Measurements from ENCODE around the gene TMEM269. TPM values are rescaled to one million over a fixed set of nuclear protein-coding genes. Genes with fewer than 3 reads are reported as not detected.

The TMEM269 gene
- polyA plus RNA-seq, 1 donor (not counting 4 experiments of a cell fraction or from before 2014, with no cell fraction given) = 0.12 TPM

DNA sequence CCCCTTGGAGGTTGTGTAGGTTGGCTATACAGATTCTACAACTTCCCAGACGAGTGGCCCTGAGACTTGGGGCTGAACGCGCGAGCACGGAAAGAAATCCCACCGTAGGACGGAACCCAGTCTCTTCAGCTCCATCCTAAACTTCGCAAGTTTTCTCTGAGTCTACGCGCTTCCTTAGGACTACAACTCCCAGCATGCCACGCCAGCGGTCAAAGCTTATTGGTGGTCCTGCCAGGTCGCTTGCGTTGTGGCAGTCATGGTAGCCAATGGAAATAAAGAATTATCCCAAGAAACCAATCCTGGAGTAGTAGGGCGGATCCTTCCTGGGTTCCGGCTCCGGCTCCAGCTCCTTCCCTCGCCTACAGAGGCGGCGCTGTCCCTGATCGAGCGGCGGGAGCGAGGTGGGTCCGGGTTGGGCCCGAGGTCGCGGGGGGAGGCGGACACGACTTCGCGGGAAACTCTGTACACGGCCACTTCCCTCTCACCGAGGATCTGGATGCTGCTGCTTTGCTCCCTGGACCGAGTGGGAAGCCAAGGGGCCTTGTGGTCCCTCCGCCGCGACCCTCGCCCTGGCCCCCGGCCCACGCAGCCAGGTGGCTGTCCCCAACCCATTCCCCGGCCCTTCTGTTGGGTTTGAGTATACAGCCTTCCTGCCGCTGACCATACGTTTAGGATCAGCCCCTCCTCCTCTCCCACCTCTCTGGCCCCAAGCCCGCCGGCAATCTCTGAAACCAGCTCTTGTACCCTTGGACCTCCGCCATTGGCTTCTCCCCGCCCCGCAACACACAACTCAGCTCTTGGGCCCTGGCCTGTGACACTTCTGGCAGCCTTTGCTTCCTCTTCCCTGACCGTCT, 61.7 kb downstream of the TMEM269 start, which contains the start of gene ZNF691:
TSS of gene ZNF691 (plus strand) at position 357 of the 854 bp plus-strand sequence. CDS start 3,046 bp downstream, outside the sequence.
- H3K9me1 ChIP-seq (ENCODE audit: control insufficient read depth, extremely low read depth, insufficient read depth, low read length) = no peaks in the 10 kb centered on the region
- H3K4me3 ChIP-seq (ENCODE audit: control insufficient read depth in 2 of 3, extremely low read depth in 1 of 3, insufficient read depth in 2 of 3, low read depth in 1 of 3, low read length in 3 of 3) = peak within 1 kb of the TSS; percentile 79 to 89 (median 88)
- H2AFZ ChIP-seq (ENCODE audit: control insufficient read depth, low read length) = peak within 1 kb of the TSS; percentile 98
- peaks cover 8% of the 10 kb centered on the region for H3K79me2 ChIP-seq (ENCODE audit: control insufficient read depth, insufficient read depth, low read length)
- H3K4me2 ChIP-seq (ENCODE audit: control insufficient read depth, extremely low read depth, insufficient read depth, low read depth, low read length) = peak within 1 kb of the TSS; percentile 96
- peak within 1 kb of the TSS; percentile 51 for H3K27ac ChIP-seq (ENCODE audit: control insufficient read depth, insufficient read depth, low read length)
- no peaks in the 10 kb centered on the region for H3K27me3 ChIP-seq (ENCODE audit: control insufficient read depth, extremely low read depth, insufficient read depth, low read length)
- FAIRE-seq (peak; percentile 92), DNase-seq (ENCODE audit: low read depth, low spot score) (peak; percentile 71)
- H3K4me1 ChIP-seq (ENCODE audit: control insufficient read depth, extremely low read depth, insufficient read depth, low read length) = peaks cover 6% of the 10 kb centered on the region
- dilution Hi-C loops (cut with MboI; ENCODE audit: extremely low pct_ligation_motif_present, low sequenced_read_pairs) = no loop called here
- peak within 1 kb of the TSS; percentile 76 for H3K9ac ChIP-seq (ENCODE audit: control insufficient read depth, extremely low read depth, insufficient read depth, low read length)
- no peak for TF ChIP-seq EZH2 (IDR thresholded peaks at IDR 0.05; ENCODE audit: low read length)
- TF ChIP-seq, protein P1, sequence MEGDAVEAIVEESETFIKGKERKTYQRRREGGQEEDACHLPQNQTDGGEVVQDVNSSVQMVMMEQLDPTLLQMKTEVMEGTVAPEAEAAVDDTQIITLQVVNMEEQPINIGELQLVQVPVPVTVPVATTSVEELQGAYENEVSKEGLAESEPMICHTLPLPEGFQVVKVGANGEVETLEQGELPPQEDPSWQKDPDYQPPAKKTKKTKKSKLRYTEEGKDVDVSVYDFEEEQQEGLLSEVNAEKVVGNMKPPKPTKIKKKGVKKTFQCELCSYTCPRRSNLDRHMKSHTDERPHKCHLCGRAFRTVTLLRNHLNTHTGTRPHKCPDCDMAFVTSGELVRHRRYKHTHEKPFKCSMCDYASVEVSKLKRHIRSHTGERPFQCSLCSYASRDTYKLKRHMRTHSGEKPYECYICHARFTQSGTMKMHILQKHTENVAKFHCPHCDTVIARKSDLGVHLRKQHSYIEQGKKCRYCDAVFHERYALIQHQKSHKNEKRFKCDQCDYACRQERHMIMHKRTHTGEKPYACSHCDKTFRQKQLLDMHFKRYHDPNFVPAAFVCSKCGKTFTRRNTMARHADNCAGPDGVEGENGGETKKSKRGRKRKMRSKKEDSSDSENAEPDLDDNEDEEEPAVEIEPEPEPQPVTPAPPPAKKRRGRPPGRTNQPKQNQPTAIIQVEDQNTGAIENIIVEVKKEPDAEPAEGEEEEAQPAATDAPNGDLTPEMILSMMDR (optimal IDR thresholded peaks at IDR 0.05 in 1 of 3, IDR thresholded peaks at IDR 0.05 in 1 of 3, conservative IDR thresholded peaks at IDR 0.05 in 1 of 3; ENCODE audit: extremely low read depth in 1 of 3, insufficient read depth in 2 of 3, low read length in 3 of 3) = peak; percentile 23 to 70 (median 48)
- no peaks in the 10 kb centered on the region for H4K20me1 ChIP-seq (ENCODE audit: control insufficient read depth, extremely low read depth, insufficient read depth, low read length)
- H3K36me3 ChIP-seq (ENCODE audit: control insufficient read depth in 2 of 2, extremely low read depth in 1 of 2, insufficient read depth in 2 of 2, low read length in 2 of 2) = peaks cover 10 to 11% of the 10 kb centered on the region in 2 experiments
- no peaks in the 10 kb centered on the region for H3K9me3 ChIP-seq (ENCODE audit: control insufficient read depth, low read depth, low read length)

DNA sequence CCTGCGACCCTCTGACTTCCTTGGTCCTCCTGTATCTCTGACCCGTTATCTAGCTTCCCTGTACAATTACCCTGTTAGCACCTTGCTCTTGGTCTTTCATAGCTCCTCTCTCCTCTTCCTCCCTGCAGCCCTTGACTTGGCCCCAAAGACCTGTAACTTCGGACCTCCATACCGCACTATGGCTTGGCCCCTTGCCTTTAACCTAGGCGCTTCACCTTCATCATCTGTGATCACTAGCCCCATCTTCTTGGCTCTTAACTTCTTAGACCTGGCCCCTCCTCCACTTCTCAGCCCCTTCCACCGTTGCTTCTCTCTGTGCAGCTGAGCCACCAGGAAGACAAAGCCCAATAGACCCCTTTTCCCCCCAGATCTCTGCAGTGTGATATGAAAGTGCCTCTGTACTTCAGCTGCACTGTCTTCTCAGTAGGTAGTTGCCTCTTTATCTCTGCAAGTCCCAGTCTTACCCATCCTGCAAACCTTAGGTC, 62.4 kb downstream of the TMEM269 start:
- no peak overlapping the region for H3K27ac ChIP-seq (ENCODE audit: control insufficient read depth, insufficient read depth, low read length)
- peak overlapping the region; percentile 79 to 89 (median 88) for H3K4me3 ChIP-seq (ENCODE audit: control insufficient read depth in 2 of 3, extremely low read depth in 1 of 3, insufficient read depth in 2 of 3, low read depth in 1 of 3, low read length in 3 of 3)
- TF ChIP-seq EZH2 (IDR thresholded peaks at IDR 0.05; ENCODE audit: low read length) = no peak
- TF ChIP-seq, protein P1 (optimal IDR thresholded peaks at IDR 0.05 in 1 of 3, IDR thresholded peaks at IDR 0.05 in 1 of 3, conservative IDR thresholded peaks at IDR 0.05 in 1 of 3; ENCODE audit: extremely low read depth in 1 of 3, insufficient read depth in 2 of 3, low read length in 3 of 3) = no peak
- peak overlapping the region; percentile 96 for H3K4me2 ChIP-seq (ENCODE audit: control insufficient read depth, extremely low read depth, insufficient read depth, low read depth, low read length)
- H3K4me1 ChIP-seq (ENCODE audit: control insufficient read depth, extremely low read depth, insufficient read depth, low read length) = peaks cover 6% of the 10 kb centered on the region
- peaks cover 8% of the 10 kb centered on the region for H3K79me2 ChIP-seq (ENCODE audit: control insufficient read depth, insufficient read depth, low read length)
- H2AFZ ChIP-seq (ENCODE audit: control insufficient read depth, low read length) = peak overlapping the region; percentile 93
- peak overlapping the region; percentile 76 for H3K9ac ChIP-seq (ENCODE audit: control insufficient read depth, extremely low read depth, insufficient read depth, low read length)
- H3K27me3 ChIP-seq (ENCODE audit: control insufficient read depth, extremely low read depth, insufficient read depth, low read length) = no peaks in the 10 kb centered on the region
- H3K36me3 ChIP-seq (ENCODE audit: control insufficient read depth in 2 of 2, extremely low read depth in 1 of 2, insufficient read depth in 2 of 2, low read length in 2 of 2) = peaks cover 9 to 14% of the 10 kb centered on the region in 2 experiments
- no peaks in the 10 kb centered on the region for H3K9me1 ChIP-seq (ENCODE audit: control insufficient read depth, extremely low read depth, insufficient read depth, low read length)
- H3K9me3 ChIP-seq (ENCODE audit: control insufficient read depth, low read depth, low read length) = no peaks in the 10 kb centered on the region
- DNase-seq (ENCODE audit: low read depth, low spot score) = no peak
- no peak for FAIRE-seq
- H4K20me1 ChIP-seq (ENCODE audit: control insufficient read depth, extremely low read depth, insufficient read depth, low read length) = no peaks in the 10 kb centered on the region
- dilution Hi-C loops (cut with MboI; ENCODE audit: extremely low pct_ligation_motif_present, low sequenced_read_pairs) = no loop called here
